HepG2 (cell line): ENCODE measurements around the gene BHLHE23. TPM values are rescaled to one million over a fixed set of nuclear protein-coding genes. Genes with fewer than 3 reads are reported as not detected.

ENCODE experiments used
- CENPX ChIP-seq: sonication (generic); formaldehyde crosslinking; IDR thresholded peaks from 2 replicates; pipeline ENCODE4 v1.9.0; 2021; ENCODE audit warnings: mild to moderate bottlenecking, missing genetic modification reagents, moderate library complexity
- ELF4 ChIP-seq: sonication (generic); formaldehyde crosslinking; IDR thresholded peaks from 2 replicates; pipeline ENCODE4 v1.5.0; 2020; ENCODE audit warnings: missing genetic modification reagents, mild to moderate bottlenecking, moderate library complexity, borderline replicate concordance
- GMEB2 ChIP-seq: IDR thresholded peaks from 2 replicates; pipeline ENCODE4 v1.6.1; 2016; ENCODE audit warnings: missing biosample characterization, missing genetic modification reagents, low read depth
- JARID2 ChIP-seq: sonication (generic); formaldehyde crosslinking; IDR thresholded peaks from 2 replicates; pipeline ENCODE4 v1.8.1; 2023; ENCODE audit warnings: missing genetic modification reagents, inconsistent platforms; ENCODE audit not compliant: insufficient replicate concordance
- MED1 ChIP-seq: sonication (generic); formaldehyde crosslinking; IDR thresholded peaks from 2 replicates; pipeline ENCODE4 v1.4.0; 2020; ENCODE audit warnings: missing genetic modification reagents
- NFE2 ChIP-seq: sonication (generic); formaldehyde crosslinking; IDR thresholded peaks from 2 replicates; pipeline ENCODE4 v1.4.0; 2020; ENCODE audit warnings: missing genetic modification reagents
- NFE2L1 ChIP-seq: sonication (generic); formaldehyde crosslinking; IDR thresholded peaks from 2 replicates; pipeline ENCODE4 v1.4.0; 2020; ENCODE audit warnings: missing genetic modification reagents, mild to moderate bottlenecking, borderline replicate concordance
- PAF1 ChIP-seq: IDR thresholded peaks from 2 replicates; pipeline ENCODE4 v1.6.1; 2016; ENCODE audit warnings: missing genetic modification reagents, missing compliant biosample characterization
- PTBP1 ChIP-seq: fragments of 200-400 bp; formaldehyde crosslinking; IDR thresholded peaks from 2 replicates; pipeline ENCODE4 v1.6.1; 2018; ENCODE audit warnings: low read length, low read depth; ENCODE audit not compliant: poor library complexity, severe bottlenecking
- REL ChIP-seq: sonication (generic); formaldehyde crosslinking; conservative IDR thresholded peaks from 2 replicates; pipeline ENCODE4 v1.8.0; 2022; ENCODE audit warnings: mild to moderate bottlenecking, missing genetic modification reagents, moderate library complexity
- SP140L ChIP-seq: sonication (generic); formaldehyde crosslinking; IDR thresholded peaks from 2 replicates; pipeline ENCODE4 v1.4.0; 2020; ENCODE audit warnings: missing genetic modification reagents, borderline replicate concordance
- TBX3 ChIP-seq: fragments of 450-650 bp; IDR thresholded peaks from 2 replicates; pipeline ENCODE4 v1.6.1; 2017; ENCODE audit warnings: antibody characterized with exemption, mild to moderate bottlenecking, inconsistent platforms, borderline replicate concordance
- TRAFD1 ChIP-seq: sonication (generic); formaldehyde crosslinking; IDR thresholded peaks from 2 replicates; pipeline ENCODE4 v1.5.1; 2020; ENCODE audit warnings: missing genetic modification reagents, mild to moderate bottlenecking, borderline replicate concordance
- XBP1 ChIP-seq: sonication (generic); formaldehyde crosslinking; IDR thresholded peaks from 2 replicates; pipeline ENCODE4 v1.5.0; 2020; ENCODE audit warnings: missing genetic modification reagents
- ZBTB14 ChIP-seq: sonication (generic); formaldehyde crosslinking; IDR thresholded peaks from 2 replicates; pipeline ENCODE4 v1.4.0; 2020; ENCODE audit warnings: missing genetic modification reagents
- ZFP1 ChIP-seq: IDR thresholded peaks from 2 replicates; pipeline ENCODE4 v1.6.1; 2016
- ZMYM4 ChIP-seq: sonication (generic); formaldehyde crosslinking; IDR thresholded peaks from 2 replicates; pipeline ENCODE4 v1.8.1; 2023; ENCODE audit warnings: mild to moderate bottlenecking, missing genetic modification reagents
- ZNF33A ChIP-seq: sonication (generic); formaldehyde crosslinking; IDR thresholded peaks from 2 replicates; pipeline ENCODE4 v1.5.1; 2020; ENCODE audit warnings: missing genetic modification reagents, mild to moderate bottlenecking, moderate library complexity, borderline replicate concordance
- ZNF501 ChIP-seq: sonication (generic); formaldehyde crosslinking; IDR thresholded peaks from 2 replicates; pipeline ENCODE4 v1.5.1; 2020; ENCODE audit warnings: mild to moderate bottlenecking, moderate library complexity, missing genetic modification reagents
- ZNF580 ChIP-seq: IDR thresholded peaks from 2 replicates; pipeline ENCODE4 v1.6.1; 2016; ENCODE audit warnings: low read depth, borderline replicate concordance
- ZNF709 ChIP-seq: sonication (generic); formaldehyde crosslinking; IDR thresholded peaks from 2 replicates; pipeline ENCODE4 v1.5.0; 2020; ENCODE audit warnings: mild to moderate bottlenecking, missing genetic modification reagents
- polyA plus RNA-seq, 8 experiments: library from polyadenylated mRNA; depleted of rRNA in 3 of 8; stranded (reverse) in 7 of 8; unstranded in 1 of 8; fragments of >200 nt; fragmentation: Illumina TruSeq in 4 of 8; extraction: Trizol in 4 of 8; gene quantifications; 2 replicates each; pipeline versions ENCODE4 v1.2.1 to v1.2.3, GENCODE V29; 2011 to 2016; ENCODE audit warnings: low read depth in 4 of 8, missing spikeins in 1 of 8, mixed read lengths in 1 of 8; ENCODE audit not compliant: insufficient read depth in 1 of 8
- total RNA-seq, 5 experiments: library from RNA; depleted of rRNA; stranded (reverse); fragments of >200 nt; fragmentation: Illumina TruSeq; extraction: Trizol; gene quantifications; 2 replicates each; pipeline ENCODE4 v1.2.3, GENCODE V29; 2016; ENCODE audit warnings: low read depth in 1 of 5
- TF ChIP-seq, protein P1 (sequence below): sonication (generic); formaldehyde crosslinking; IDR thresholded peaks from 2 replicates; pipeline ENCODE4 v1.4.0; 2020; ENCODE audit warnings: mild to moderate bottlenecking, missing genetic modification reagents
- TF ChIP-seq, protein P2 (sequence below): sonication (generic); formaldehyde crosslinking; IDR thresholded peaks from 2 replicates; pipeline ENCODE4 v1.8.1; 2022; ENCODE audit warnings: mild to moderate bottlenecking, missing genetic modification reagents

BHLHE23 gene
- total and polyA plus RNA-seq, 2 of the 13 experiments (the other 11 are each of a cell fraction or from before 2014, with no cell fraction given), result not detected

DNA sequence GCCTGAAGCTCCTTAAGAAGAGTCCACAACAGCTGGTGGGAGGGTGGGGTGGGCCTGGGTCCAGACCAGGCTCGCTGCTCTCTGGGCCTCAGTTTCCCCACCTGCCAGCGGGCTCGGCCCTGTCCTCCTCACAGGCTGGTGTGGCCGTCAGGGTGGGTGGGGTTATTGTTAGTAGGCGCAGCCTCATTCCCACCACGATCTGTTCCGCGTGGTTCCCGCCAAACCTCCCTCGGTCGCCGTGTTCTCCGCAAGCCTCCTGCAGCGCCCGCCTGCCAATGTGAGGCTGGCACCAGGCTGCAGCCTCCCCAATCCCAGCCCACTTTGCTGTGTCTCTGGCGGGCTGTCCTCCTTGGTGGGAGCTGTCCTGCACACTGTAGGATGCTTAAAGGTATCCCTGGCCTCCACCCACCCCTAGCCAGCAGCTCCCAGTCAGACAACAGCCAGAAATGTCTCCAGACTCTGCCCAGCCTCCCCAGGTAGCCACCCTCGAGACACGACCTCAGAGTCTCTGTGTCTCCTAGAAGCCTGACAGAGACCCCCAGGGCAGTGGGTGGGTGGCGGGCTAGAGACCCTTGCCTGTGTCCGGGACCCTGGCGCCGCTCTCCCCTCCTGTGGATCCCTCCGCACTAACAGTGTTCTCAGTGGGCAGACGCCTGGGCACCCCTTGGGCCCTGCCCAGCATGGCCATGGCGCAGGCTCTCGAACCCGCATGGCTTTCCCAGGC is 39.0 kb downstream of the BHLHE23 start (continued):
- no peak for TF ChIP-seq GMEB2 (CRISPR knock-in tag)
- no peak for TF ChIP-seq XBP1
- no peak for TF ChIP-seq CENPX (CRISPR knock-in tag)
- TF ChIP-seq SP140L (CRISPR knock-in tag), result no peak
- TF ChIP-seq ZNF709, result 0 out of 2 replicates have a peak, but pooled peaks have one; percentile 4
- TF ChIP-seq ZNF501 (CRISPR knock-in tag), result no peak
- no peak for TF ChIP-seq REL (CRISPR knock-in tag)
- TF ChIP-seq ZNF580 (CRISPR knock-in tag), result no peak
- TF ChIP-seq ZMYM4 (CRISPR knock-in tag), result no peak
- no peak for TF ChIP-seq TRAFD1
- TF ChIP-seq, protein P1, sequence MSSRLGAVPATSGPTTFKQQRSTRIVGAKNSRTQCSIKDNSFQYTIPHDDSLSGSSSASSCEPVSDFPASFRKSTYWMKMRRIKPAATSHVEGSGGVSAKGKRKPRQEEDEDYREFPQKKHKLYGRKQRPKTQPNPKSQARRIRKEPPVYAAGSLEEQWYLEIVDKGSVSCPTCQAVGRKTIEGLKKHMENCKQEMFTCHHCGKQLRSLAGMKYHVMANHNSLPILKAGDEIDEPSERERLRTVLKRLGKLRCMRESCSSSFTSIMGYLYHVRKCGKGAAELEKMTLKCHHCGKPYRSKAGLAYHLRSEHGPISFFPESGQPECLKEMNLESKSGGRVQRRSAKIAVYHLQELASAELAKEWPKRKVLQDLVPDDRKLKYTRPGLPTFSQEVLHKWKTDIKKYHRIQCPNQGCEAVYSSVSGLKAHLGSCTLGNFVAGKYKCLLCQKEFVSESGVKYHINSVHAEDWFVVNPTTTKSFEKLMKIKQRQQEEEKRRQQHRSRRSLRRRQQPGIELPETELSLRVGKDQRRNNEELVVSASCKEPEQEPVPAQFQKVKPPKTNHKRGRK, result no peak
- no peak for TF ChIP-seq PTBP1
- no peak for TF ChIP-seq JARID2
- TF ChIP-seq NFE2, result no peak
- no peak for TF ChIP-seq TBX3
- TF ChIP-seq ZBTB14 (CRISPR knock-in tag), result no peak
- TF ChIP-seq NFE2L1, result no peak
- TF ChIP-seq PAF1 (CRISPR knock-in tag), result peak; percentile 40; the same call in 1 of the 2 replicates
- TF ChIP-seq ELF4 (CRISPR knock-in tag), result no peak
- TF ChIP-seq MED1 (CRISPR knock-in tag), result 0 out of 2 replicates have a peak, but pooled peaks have one; percentile 3
- TF ChIP-seq ZNF33A (CRISPR knock-in tag), result no peak
- TF ChIP-seq, protein P2, sequence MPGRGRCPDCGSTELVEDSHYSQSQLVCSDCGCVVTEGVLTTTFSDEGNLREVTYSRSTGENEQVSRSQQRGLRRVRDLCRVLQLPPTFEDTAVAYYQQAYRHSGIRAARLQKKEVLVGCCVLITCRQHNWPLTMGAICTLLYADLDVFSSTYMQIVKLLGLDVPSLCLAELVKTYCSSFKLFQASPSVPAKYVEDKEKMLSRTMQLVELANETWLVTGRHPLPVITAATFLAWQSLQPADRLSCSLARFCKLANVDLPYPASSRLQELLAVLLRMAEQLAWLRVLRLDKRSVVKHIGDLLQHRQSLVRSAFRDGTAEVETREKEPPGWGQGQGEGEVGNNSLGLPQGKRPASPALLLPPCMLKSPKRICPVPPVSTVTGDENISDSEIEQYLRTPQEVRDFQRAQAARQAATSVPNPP (CRISPR knock-in tag), result no peak
- no peak for TF ChIP-seq ZFP1 (CRISPR knock-in tag)
